Measurements from ENCODE around the gene KLHL29. TPM values are rescaled to one million over a fixed set of nuclear protein-coding genes. Genes with fewer than 3 reads are reported as not detected.

The KLHL29 gene
- total and polyA plus RNA-seq, 2 of the 13 experiments (the other 11 are each of a cell fraction or from before 2014, with no cell fraction given): 0.01 TPM; not detected in 1

- ChIA-PET POLR2A (no interaction called here), CTCF (ENCODE audit: low intra/inter-chr PET ratio, low total read pairs) (no interaction called here)
Observed at GRCh38 chr2:23718931-23719700, 334.1 kb downstream of the KLHL29 start.

More at GRCh38 chr2:23718931-23719700, 334.1 kb downstream of the KLHL29 start:
- Histone ChIP-seq H4K20me1 (ENCODE audit: insufficient read depth, low read length) (no peaks in the 10 kb centered on the region), H3K27ac (ENCODE audit: extremely low read length, insufficient read depth, low read length) (no peak overlapping the region), H3K27me3 (ENCODE audit: control insufficient read depth in 1 of 2, insufficient read depth in 2 of 2, low read length in 2 of 2) (no peaks in the 10 kb centered on the region), H3K4me1 (ENCODE audit: insufficient read depth, low read length) (no peaks in the 10 kb centered on the region), H3K9ac (ENCODE audit: insufficient read depth, low read depth, low read length) (no peak overlapping the region), H3K4me3 (replicated peaks in 1 of 3; ENCODE audit: insufficient read depth in 1 of 3, low read depth in 2 of 3, low read length in 3 of 3) (no peak overlapping the region), H3K9me3 (ENCODE audit: low read length) (peaks cover 13% of the 10 kb centered on the region), H2AFZ (ENCODE audit: low read length) (no peak overlapping the region), H3K4me2 (ENCODE audit: low read depth, low read length) (no peak overlapping the region), H3K36me3 (replicated peaks in 1 of 2; ENCODE audit: control insufficient read depth in 1 of 2, insufficient read depth in 2 of 2, low read length in 2 of 2) (no peaks in the 10 kb centered on the region), H3K79me2 (ENCODE audit: insufficient read depth, low read length) (no peaks in the 10 kb centered on the region)
- intact Hi-C loops (cut with micrococcal nuclease; ENCODE audit: unreplicated experiment) (no loop called here), in situ Hi-C loops (cut with HindIII; ENCODE audit: extremely low pct_ligation_motif_present, low pct_unique_long_range_greater_than_20kb) (no loop called here)
- ATAC-seq: no peak
- TF ChIP-seq ZNF350 (CRISPR knock-in tag; IDR thresholded peaks at IDR 0.05; ENCODE audit: borderline replicate concordance, low read depth): no peak
- TF ChIP-seq NKX3-1 (CRISPR knock-in tag; IDR thresholded peaks at IDR 0.05): no peak
- no peak for TF ChIP-seq ZNF264 (CRISPR knock-in tag; IDR thresholded peaks at IDR 0.05)
- TF ChIP-seq ZNF468 (CRISPR knock-in tag; IDR thresholded peaks at IDR 0.05): no peak
- no peak for TF ChIP-seq HIVEP1 (CRISPR knock-in tag; IDR thresholded peaks at IDR 0.05)
- TF ChIP-seq ADNP (CRISPR knock-in tag; IDR thresholded peaks at IDR 0.05): no peak
- TF ChIP-seq XRCC5 (optimal IDR thresholded peaks at IDR 0.05; ENCODE audit: low read length): no peak
- no peak for TF ChIP-seq PRMT3 (CRISPR knock-in tag; IDR thresholded peaks at IDR 0.05; ENCODE audit: borderline replicate concordance, low read depth)
- TF ChIP-seq, protein P1, sequence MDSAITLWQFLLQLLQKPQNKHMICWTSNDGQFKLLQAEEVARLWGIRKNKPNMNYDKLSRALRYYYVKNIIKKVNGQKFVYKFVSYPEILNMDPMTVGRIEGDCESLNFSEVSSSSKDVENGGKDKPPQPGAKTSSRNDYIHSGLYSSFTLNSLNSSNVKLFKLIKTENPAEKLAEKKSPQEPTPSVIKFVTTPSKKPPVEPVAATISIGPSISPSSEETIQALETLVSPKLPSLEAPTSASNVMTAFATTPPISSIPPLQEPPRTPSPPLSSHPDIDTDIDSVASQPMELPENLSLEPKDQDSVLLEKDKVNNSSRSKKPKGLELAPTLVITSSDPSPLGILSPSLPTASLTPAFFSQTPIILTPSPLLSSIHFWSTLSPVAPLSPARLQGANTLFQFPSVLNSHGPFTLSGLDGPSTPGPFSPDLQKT (CRISPR knock-in tag; IDR thresholded peaks at IDR 0.05; ENCODE audit: borderline replicate concordance): no peak
- no peak for TF ChIP-seq HOXA9 (CRISPR knock-in tag; IDR thresholded peaks at IDR 0.05; ENCODE audit: borderline replicate concordance)
- no peak for TF ChIP-seq DDIT3 (CRISPR knock-in tag; IDR thresholded peaks at IDR 0.05)
- TF ChIP-seq ZFP90 (CRISPR knock-in tag; IDR thresholded peaks at IDR 0.05; ENCODE audit: borderline replicate concordance): no peak
- TF ChIP-seq SKI (IDR thresholded peaks at IDR 0.05; ENCODE audit: partially characterized antibody): no peak
- TF ChIP-seq, protein P2, sequence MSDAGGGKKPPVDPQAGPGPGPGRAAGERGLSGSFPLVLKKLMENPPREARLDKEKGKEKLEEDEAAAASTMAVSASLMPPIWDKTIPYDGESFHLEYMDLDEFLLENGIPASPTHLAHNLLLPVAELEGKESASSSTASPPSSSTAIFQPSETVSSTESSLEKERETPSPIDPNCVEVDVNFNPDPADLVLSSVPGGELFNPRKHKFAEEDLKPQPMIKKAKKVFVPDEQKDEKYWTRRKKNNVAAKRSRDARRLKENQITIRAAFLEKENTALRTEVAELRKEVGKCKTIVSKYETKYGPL (CRISPR knock-in tag; IDR thresholded peaks at IDR 0.05): no peak
- TF ChIP-seq SOX6 (IDR thresholded peaks at IDR 0.05): no peak
- no peak for TF ChIP-seq SOX6 (CRISPR knock-in tag; IDR thresholded peaks at IDR 0.05)
- TF ChIP-seq ZNF614 (CRISPR knock-in tag; IDR thresholded peaks at IDR 0.05; ENCODE audit: borderline replicate concordance): no peak
- no TSS peak for BruUV-seq (replicated peaks)
- no peak for FAIRE-seq
- DNase-seq (ENCODE audit: low spot score): no peak
- WGBS (ENCODE audit: low lambda C conversion rate): 97% methylated on average over 4 of the region's 4 CpGs

Measured in HepG2 (cell line).